GM23338 (cell line): ENCODE data around the gene ADAMTS4. TPM values are rescaled to one million over a fixed set of nuclear protein-coding genes. Genes with fewer than 3 reads are reported as not detected.
A peak's percentile ranks its signal among the peaks of the same experiment; 100 is the strongest.

Source experiments
- ATAC-seq: fragments of 200-7000 bp; cut with Tn5 transposase; 3 replicates; pipeline ENCODE4 v1.9.1; 2020
- DNase-seq: peaks from one replicate; pipeline ENCODE4 v3.0.0-alpha.2; 2015; ENCODE audit warnings: low spot score
- H2AFZ ChIP-seq: fragments of 200-600 bp; sonication (generic); 2 replicates; pipeline ENCODE4 v1.8.0; 2016; ENCODE audit warnings: antibody characterized with exemption, mild to moderate bottlenecking, moderate library complexity
- H3F3A ChIP-seq: fragments of 200-600 bp; sonication (generic); replicated peaks from 2 replicates; pipeline ENCODE4 v1.8.0; 2017; ENCODE audit warnings: antibody characterized with exemption, mixed run types, low read depth
- H3K27ac ChIP-seq: fragments of 200-600 bp; sonication (generic); 2 replicates; pipeline ENCODE4 v1.6.1; 2016; ENCODE audit warnings: low read depth
- H3K27me3 ChIP-seq: fragments of 200-600 bp; sonication (generic); 2 replicates; pipeline ENCODE4 v1.8.0; 2016; ENCODE audit warnings: mild to moderate bottlenecking, mixed run types, moderate library complexity; ENCODE audit not compliant: insufficient read depth
- H3K36me3 ChIP-seq: fragments of 200-600 bp; sonication (generic); 2 replicates; pipeline ENCODE4 v1.8.0; 2016; ENCODE audit warnings: mild to moderate bottlenecking; ENCODE audit not compliant: insufficient read depth
- H3K4me1 ChIP-seq: fragments of 200-600 bp; sonication (generic); 2 replicates; pipeline ENCODE4 v1.8.0; 2016; ENCODE audit warnings: mild to moderate bottlenecking, moderate library complexity; ENCODE audit not compliant: insufficient read depth
- H3K4me2 ChIP-seq: fragments of 200-600 bp; sonication (generic); 2 replicates; pipeline ENCODE4 v1.7.1; 2017; ENCODE audit warnings: mixed run types
- H3K4me3 ChIP-seq: fragments of 200-600 bp; sonication (generic); 2 replicates; pipeline ENCODE4 v1.6.1; 2016; ENCODE audit warnings: mixed run types
- H3K79me2 ChIP-seq: fragments of 200-600 bp; sonication (generic); replicated peaks from 2 replicates; pipeline ENCODE4 v1.8.0; 2017; ENCODE audit warnings: mild to moderate bottlenecking; ENCODE audit not compliant: insufficient read depth
- H3K9me2 ChIP-seq: fragments of 200-600 bp; sonication (generic); 2 replicates; pipeline ENCODE4 v1.8.0; 2017; ENCODE audit not compliant: insufficient read depth
- H4K20me1 ChIP-seq: fragments of 200-600 bp; sonication (generic); replicated peaks from 2 replicates; pipeline ENCODE4 v1.8.0; 2017; ENCODE audit warnings: mild to moderate bottlenecking; ENCODE audit not compliant: insufficient read depth
- H3K27ac Mint-ChIP-seq: 2 replicates; pipeline ENCODE4 v1.8.0; 2020; ENCODE audit warnings: inconsistent platforms, mild to moderate bottlenecking, moderate library complexity, mixed read lengths
- H3K27me3 Mint-ChIP-seq: 3 replicates; pipeline ENCODE4 v1.8.0; 2022; ENCODE audit warnings: low read depth, mild to moderate bottlenecking, moderate library complexity, mixed read lengths, inconsistent platforms; ENCODE audit not compliant: insufficient read depth, poor library complexity
- H3K36me3 Mint-ChIP-seq: 3 replicates; pipeline ENCODE4 v1.8.0; 2021; ENCODE audit warnings: low read depth, mild to moderate bottlenecking, inconsistent platforms, moderate library complexity, mixed read lengths
- H3K4me1 Mint-ChIP-seq: 3 replicates; pipeline ENCODE4 v1.8.0; 2020; ENCODE audit warnings: mild to moderate bottlenecking, inconsistent platforms, mixed read lengths
- H3K4me3 Mint-ChIP-seq: 3 replicates; pipeline ENCODE4 v1.8.0; 2021; ENCODE audit warnings: moderate library complexity, mild to moderate bottlenecking, inconsistent platforms, mixed read lengths
- H3K9me3 Mint-ChIP-seq: 3 replicates; pipeline ENCODE4 v1.8.0; 2020; ENCODE audit warnings: moderate library complexity, mild to moderate bottlenecking, inconsistent platforms, mixed read lengths
- CREB1 ChIP-seq: fragments of 250-450 bp; sonication (Bioruptor Pico); IDR thresholded peaks from 2 replicates; pipeline ENCODE4 v1.5.0; 2020; ENCODE audit warnings: low read depth, mild to moderate bottlenecking, moderate library complexity
- CTCF ChIP-seq, 2 experiments: fragments of 200-600 bp in 1 of 2; sonication (generic) in 1 of 2; conservative IDR thresholded peaks; 2 replicates each; pipeline versions ENCODE4 v1.5.1 to v1.6.1; 2016 to 2017; ENCODE audit warnings: antibody characterized with exemption in 2 of 2, low read depth in 2 of 2, mild to moderate bottlenecking in 2 of 2, moderate library complexity in 1 of 2
- EZH2 ChIP-seq: fragments of 200-600 bp; sonication (generic); IDR thresholded peaks from one replicate; pipeline ENCODE4 v1.8.0; 2017; ENCODE audit warnings: antibody characterized with exemption, mild to moderate bottlenecking, low read depth; ENCODE audit not compliant: unreplicated experiment
- EZH2phosphoT487 ChIP-seq: fragments of 200-600 bp; sonication (generic); IDR thresholded peaks from one replicate; pipeline ENCODE4 v1.8.1; 2018; ENCODE audit warnings: antibody characterized with exemption; ENCODE audit not compliant: unreplicated experiment
- JUNB ChIP-seq: IDR thresholded peaks from one replicate; pipeline ENCODE4 v1.6.1; 2016; ENCODE audit warnings: antibody characterized with exemption; ENCODE audit not compliant: unreplicated experiment
- POLR2AphosphoS5 ChIP-seq: IDR thresholded peaks from 2 replicates; pipeline ENCODE4 v1.6.1; 2016; ENCODE audit warnings: antibody characterized with exemption, low read depth
- STAT1 ChIP-seq: IDR thresholded peaks from one replicate; pipeline ENCODE4 v1.6.1; 2016; ENCODE audit warnings: antibody characterized with exemption; ENCODE audit not compliant: unreplicated experiment
- ZNF462 ChIP-seq: fragments of 250-450 bp; sonication (Bioruptor Pico); IDR thresholded peaks from 2 replicates; pipeline ENCODE4 v1.5.0; 2020; ENCODE audit warnings: mild to moderate bottlenecking, moderate library complexity
- long read RNA-seq: library from polyadenylated mRNA; unstranded; transcript quantifications from one replicate; pipeline ENCODE4 v2.0.0, GENCODE V29; 2020; ENCODE audit not compliant: unreplicated experiment
- polyA plus RNA-seq: library from polyadenylated mRNA; unstranded; fragments of >200 nt; fragmentation: Nextera tagmentation; extraction: Ambion mirVana; gene quantifications from 2 replicates; pipeline ENCODE4 v1.2.1, GENCODE V29; 2016
- total RNA-seq: library from RNA; depleted of rRNA; stranded (reverse); fragments of >200 nt; shearing (Covaris generic); gene quantifications from 2 replicates; pipeline ENCODE4 v1.2.3, GENCODE V29; 2014; rRNA removed
- TF ChIP-seq, protein P1 (sequence below): IDR thresholded peaks from 2 replicates; pipeline ENCODE4 v1.6.1; 2016; ENCODE audit warnings: antibody characterized with exemption

Gene ADAMTS4, protein sequence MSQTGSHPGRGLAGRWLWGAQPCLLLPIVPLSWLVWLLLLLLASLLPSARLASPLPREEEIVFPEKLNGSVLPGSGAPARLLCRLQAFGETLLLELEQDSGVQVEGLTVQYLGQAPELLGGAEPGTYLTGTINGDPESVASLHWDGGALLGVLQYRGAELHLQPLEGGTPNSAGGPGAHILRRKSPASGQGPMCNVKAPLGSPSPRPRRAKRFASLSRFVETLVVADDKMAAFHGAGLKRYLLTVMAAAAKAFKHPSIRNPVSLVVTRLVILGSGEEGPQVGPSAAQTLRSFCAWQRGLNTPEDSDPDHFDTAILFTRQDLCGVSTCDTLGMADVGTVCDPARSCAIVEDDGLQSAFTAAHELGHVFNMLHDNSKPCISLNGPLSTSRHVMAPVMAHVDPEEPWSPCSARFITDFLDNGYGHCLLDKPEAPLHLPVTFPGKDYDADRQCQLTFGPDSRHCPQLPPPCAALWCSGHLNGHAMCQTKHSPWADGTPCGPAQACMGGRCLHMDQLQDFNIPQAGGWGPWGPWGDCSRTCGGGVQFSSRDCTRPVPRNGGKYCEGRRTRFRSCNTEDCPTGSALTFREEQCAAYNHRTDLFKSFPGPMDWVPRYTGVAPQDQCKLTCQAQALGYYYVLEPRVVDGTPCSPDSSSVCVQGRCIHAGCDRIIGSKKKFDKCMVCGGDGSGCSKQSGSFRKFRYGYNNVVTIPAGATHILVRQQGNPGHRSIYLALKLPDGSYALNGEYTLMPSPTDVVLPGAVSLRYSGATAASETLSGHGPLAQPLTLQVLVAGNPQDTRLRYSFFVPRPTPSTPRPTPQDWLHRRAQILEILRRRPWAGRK
- total RNA-seq (4.7 and 5.2 TPM in 2 replicates), polyA plus RNA-seq (1.3 and 1.7 TPM in 2 replicates)
- long read RNA-seq = 0 reads

DNA sequence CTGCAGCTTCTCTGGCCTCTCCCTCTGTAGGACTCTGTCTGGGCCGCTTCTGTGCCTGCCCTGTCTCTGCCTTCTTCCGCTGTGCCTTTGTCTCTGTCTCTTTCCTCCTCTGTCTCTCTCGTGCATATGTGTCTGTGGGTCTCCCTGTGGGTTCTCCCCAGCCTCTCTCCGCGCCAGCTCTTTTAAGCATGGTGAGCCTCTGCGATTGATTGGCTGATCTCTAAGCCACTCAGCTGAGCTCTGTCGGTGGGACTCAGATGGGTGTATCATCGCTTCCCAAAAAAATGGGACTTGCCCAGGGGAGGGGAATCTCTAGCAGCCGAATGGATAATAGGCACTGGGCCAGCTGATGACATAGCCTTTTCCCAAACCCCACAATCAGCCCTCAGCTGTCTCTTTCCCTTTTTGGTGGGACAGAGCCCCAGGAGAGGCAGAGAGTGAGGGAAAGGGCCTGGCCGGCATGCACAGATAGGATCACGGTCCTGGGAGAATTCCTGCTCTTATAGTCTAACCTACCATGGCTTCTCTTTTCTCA, at the start of gene ADAMTS4:
ADAMTS4 (minus strand) TSS at position 158 of the 535 bp plus-strand sequence. CDS start 427 bp downstream, outside the sequence.
- TF ChIP-seq POLR2AphosphoS5 (peak; percentile 71), JUNB (no peak), CTCF (conservative IDR thresholded peaks at IDR 0.05; ENCODE audit: low read depth in 2 of 2) (no peak)
- H3K4me3 ChIP-seq = peak within 1 kb of the TSS; percentile 52

GRCh38 chr1:161244888-161245287, 46.0 kb upstream of the ADAMTS4 start:
- no peak overlapping the region for H3K4me2 ChIP-seq
- H3K9me2 ChIP-seq = peaks cover 3% of the 10 kb centered on the region; the same call in 1 of the 2 replicates
- H2AFZ ChIP-seq = no peak overlapping the region
- TF ChIP-seq, protein P1, sequence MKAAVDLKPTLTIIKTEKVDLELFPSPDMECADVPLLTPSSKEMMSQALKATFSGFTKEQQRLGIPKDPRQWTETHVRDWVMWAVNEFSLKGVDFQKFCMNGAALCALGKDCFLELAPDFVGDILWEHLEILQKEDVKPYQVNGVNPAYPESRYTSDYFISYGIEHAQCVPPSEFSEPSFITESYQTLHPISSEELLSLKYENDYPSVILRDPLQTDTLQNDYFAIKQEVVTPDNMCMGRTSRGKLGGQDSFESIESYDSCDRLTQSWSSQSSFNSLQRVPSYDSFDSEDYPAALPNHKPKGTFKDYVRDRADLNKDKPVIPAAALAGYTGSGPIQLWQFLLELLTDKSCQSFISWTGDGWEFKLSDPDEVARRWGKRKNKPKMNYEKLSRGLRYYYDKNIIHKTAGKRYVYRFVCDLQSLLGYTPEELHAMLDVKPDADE = no peak
- TF ChIP-seq EZH2 (no peak), ZNF462 (CRISPR knock-in tag) (no peak), STAT1 (no peak), EZH2phosphoT487 (no peak), CREB1 (no peak), JUNB (no peak)

More for the DNA sequence above, at the start of gene ADAMTS4:
- peak within 1 kb of the TSS; percentile 75 for H3K4me2 ChIP-seq
- H3K36me3 Mint-ChIP-seq = peaks cover 9% of the 10 kb centered on the region
- no peaks in the 10 kb centered on the region for H4K20me1 ChIP-seq
- H3K79me2 ChIP-seq = peaks cover 15% of the 10 kb centered on the region
- peaks cover 17% of the 10 kb centered on the region for H3K27me3 Mint-ChIP-seq
- H3K27ac Mint-ChIP-seq = peak within 1 kb of the TSS; percentile 98
- peaks cover 56% of the 10 kb centered on the region for H3K4me1 ChIP-seq
- H3K4me3 Mint-ChIP-seq = peak within 1 kb of the TSS; percentile 59
- no peaks in the 10 kb centered on the region for H3K9me2 ChIP-seq
- DNase-seq = peak; percentile 63
- H3K36me3 ChIP-seq = peaks cover 4% of the 10 kb centered on the region
- peak within 1 kb of the TSS; percentile 99 for H3K27ac ChIP-seq
- H3K27me3 ChIP-seq = no peaks in the 10 kb centered on the region
- peak within 1 kb of the TSS; percentile 66 for H2AFZ ChIP-seq
- ATAC-seq = peak; percentile 26
- peaks cover 20% of the 10 kb centered on the region; the same call in 1 of the 2 replicates for H3F3A ChIP-seq
- no peaks in the 10 kb centered on the region; the same call in 2 of the 3 replicates for H3K9me3 Mint-ChIP-seq
- peaks cover 58% of the 10 kb centered on the region for H3K4me1 Mint-ChIP-seq

More at GRCh38 chr1:161244888-161245287, 46.0 kb upstream of the ADAMTS4 start:
- Histone ChIP-seq H3K27ac (no peak overlapping the region), H3K4me3 (no peak overlapping the region), H3K4me1 (no peaks in the 10 kb centered on the region), H3K79me2 (no peaks in the 10 kb centered on the region), H3F3A (no peaks in the 10 kb centered on the region), H4K20me1 (no peaks in the 10 kb centered on the region), H3K36me3 (no peaks in the 10 kb centered on the region), H3K27me3 (no peaks in the 10 kb centered on the region)
- H3K4me1 Mint-ChIP-seq = no peaks in the 10 kb centered on the region
- H3K9me3 Mint-ChIP-seq = peaks cover 2% of the 10 kb centered on the region; the same call in 1 of the 3 replicates
- ATAC-seq = no peak
- no peak overlapping the region for H3K4me3 Mint-ChIP-seq
- H3K36me3 Mint-ChIP-seq = no peaks in the 10 kb centered on the region
- H3K27me3 Mint-ChIP-seq = peaks cover 2% of the 10 kb centered on the region
- H3K27ac Mint-ChIP-seq = no peak overlapping the region
- DNase-seq = no peak
